HG02571 (cell line): ENCODE measurements around the gene TACR1.

Experiments used
- ATAC-seq: cut with Tn5 transposase; IDR thresholded peaks from one replicate; pipeline ENCODE4 v1.9.1; 2021; ENCODE audit warnings: mild to moderate bottlenecking, moderate library complexity; ENCODE audit not compliant: unreplicated experiment

The TACR1 gene

DNA sequence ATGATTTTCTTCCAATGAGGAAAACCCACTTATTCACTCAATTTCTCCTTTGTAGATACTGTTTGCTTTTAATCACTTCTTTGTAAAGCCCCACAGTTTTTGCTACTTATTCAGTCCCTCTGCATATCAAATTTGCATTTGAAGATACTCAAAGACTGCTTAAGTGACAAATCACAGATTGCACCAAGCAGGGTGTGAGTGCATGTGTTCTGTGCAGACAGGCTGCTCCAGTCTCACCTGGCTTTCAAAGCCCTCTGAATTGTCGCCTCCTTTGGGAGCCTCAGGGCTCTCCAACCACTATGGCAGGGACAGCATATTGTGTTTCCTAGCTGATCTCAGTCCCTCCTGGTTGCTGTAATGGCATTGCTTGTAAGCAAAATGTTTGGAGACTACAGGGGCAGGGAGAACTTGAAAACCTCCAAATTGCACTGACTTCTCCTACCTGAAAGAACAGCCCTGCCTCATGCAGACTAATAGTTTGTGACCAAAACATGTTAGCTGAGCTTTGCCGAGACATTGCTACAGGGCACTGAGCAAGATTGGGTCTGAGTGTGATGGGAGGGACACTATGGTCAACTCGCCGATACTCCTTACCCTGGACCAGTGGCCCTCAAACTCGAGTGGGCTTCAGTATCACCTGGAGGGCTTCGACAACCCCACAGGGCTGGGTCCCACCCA, 144.0 kb downstream of the TACR1 start:
- no peak for ATAC-seq

DNA sequence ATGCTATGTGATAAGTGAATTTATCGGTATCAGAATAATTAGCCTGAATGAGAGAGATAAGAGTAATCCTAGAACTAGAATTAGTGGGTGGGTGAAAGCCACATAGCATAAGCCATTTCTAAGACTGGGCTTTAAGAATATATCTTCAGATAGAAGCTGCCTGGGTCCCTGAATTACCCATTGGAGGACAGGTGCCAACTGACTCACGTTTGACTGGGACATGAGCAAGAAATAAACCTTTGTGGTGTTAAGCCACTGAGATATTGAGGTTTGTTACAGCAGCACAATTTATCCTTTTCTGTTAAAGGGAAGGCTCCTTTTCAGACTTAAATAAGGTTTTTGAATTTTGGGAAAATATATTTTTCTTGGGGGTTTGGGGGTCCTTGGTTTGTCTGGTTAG, 145.0 kb downstream of the TACR1 start:
- ATAC-seq: no peak

DNA sequence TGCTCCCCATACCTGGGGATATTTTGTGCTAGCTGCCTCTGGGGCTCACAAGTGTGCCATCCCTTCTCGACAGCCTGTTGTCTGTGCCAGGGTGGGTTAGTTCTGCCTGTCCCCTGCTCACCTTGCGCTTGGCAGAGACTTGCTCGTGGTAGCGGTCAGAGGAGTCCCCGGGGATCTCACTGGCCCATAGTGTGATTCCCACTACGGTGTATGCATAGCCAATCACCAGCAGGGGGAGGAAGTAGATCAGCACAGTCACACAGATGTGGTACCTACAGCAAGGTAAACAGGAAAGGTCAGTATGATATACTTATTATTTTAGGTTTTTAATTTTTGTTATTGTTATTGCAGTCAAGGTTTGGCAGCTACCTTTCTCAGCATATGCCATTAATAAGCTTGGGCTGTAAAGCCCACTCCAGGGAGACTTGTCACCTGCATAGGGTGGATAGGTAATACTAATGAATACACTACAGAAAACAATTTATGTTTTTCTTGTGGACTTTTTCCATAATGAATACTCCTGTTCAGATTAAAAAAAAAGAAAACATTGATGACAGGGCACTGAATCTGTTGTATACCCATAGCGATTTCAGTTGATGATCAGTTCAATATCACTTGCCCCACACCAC, 145.7 kb downstream of the TACR1 start:
- ATAC-seq: peak; percentile 62

DNA sequence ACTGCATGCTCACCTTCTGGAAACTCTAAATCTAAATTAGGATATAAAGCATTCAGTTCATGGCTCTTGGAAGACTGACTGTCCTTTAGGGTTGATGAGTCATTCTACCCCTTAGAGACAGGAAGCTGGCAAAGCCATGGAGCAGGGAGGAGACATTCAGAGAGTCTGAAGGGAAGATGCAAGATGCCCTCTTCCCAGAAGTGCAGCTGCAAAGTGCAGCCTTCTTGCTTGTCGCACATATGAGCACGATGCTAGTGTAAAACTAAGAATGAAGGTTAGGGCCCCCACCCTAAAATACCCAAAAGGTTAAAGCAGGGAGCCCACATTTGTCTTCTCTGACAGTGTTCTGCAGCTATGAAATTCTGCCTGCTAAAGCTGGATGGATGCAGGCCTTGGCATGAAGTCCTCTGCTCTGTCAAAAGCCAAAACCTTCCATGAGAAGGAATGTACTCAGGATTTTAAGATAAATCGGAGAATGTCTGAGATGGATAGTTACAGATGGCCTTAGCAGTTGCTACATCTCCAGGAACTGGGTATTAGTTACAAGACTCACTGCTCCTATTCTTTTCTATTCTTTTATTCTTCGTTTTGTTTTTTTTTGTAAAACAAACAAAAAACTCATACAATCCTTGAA, 151.2 kb downstream of the TACR1 start:
- ATAC-seq: no peak

DNA sequence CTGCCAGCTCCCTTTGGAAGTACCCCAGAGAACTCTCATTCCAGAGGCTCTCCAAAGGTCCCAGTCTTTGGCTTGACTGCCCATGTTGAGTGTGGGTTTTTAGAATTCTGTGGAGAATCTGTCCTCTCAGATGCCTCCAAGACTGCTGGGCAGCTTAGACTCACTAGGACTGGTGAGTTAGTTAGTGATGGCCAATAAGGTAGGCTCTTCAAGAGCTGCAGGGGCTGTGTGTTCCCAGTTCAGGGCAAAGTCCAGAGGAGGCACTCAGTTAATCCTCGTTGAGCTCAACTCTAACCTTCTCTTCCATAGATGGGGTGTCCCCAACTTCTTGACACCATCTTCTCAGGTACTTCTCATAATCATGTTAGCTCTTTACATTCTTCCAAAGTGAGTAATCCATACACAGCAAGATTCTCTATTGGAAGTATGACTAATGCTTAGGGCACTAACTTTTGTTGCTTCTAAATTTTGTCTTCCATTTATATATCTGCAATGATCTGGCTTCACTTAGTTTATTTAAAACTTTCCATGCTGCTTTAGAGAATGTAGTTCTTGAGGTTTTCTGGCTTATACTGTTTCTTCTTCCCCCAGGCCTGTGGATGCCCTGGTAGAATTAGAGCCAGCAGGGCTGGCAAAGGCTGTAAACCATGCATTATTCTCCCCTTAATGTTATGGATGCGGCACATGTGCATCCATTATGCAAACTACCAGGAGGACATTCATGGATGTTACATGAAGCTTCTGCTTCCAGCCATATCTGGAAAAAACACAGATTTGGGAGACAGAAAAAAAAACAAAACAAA, 151.9 kb downstream of the TACR1 start:
- ATAC-seq: no peak

DNA sequence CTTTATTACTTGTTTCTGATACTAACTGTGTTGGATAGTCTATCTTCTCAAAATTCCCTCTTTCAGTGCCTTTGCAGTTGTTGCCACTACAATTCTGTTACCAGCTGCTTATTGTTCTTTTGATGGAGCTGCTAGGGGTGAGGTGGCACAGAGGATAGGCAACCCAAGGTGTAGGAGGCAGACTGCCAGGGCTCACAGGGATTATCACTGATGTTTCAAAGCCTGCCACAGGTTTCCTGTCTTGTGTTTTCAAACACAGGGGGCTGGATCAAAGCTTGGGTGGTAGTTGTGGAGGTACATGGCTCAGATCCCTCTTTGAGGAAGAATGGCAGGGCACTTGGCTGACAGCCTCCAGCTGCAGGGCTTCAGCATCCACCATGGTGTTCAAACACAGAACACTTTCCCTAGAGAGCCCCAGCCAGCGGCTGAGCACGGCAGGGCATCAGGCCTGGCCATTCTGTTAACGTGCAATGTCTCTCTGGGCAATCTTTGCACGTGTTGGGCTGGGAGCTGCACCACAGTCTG, 153.7 kb downstream of the TACR1 start:
- no peak for ATAC-seq

DNA sequence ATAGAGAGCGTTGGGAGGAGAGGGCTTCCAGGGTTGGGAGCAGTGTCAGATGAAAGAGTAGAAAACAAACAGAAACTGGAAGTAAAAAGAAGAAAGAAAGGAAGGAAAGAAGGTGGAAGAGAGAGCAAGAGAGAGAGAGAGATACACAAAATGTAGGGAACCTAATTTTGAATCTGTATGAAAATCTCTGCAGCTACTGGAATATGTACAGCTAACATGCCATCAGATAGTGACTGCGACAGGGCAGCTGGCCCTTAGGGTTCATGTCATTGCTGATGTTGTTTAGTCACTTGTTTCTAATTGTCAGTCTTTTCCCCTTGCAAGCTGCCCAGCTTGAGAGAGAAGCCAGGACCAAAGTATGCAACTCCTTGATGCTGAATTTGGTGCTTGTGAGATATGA, 155.0 kb downstream of the TACR1 start:
- ATAC-seq: no peak

DNA sequence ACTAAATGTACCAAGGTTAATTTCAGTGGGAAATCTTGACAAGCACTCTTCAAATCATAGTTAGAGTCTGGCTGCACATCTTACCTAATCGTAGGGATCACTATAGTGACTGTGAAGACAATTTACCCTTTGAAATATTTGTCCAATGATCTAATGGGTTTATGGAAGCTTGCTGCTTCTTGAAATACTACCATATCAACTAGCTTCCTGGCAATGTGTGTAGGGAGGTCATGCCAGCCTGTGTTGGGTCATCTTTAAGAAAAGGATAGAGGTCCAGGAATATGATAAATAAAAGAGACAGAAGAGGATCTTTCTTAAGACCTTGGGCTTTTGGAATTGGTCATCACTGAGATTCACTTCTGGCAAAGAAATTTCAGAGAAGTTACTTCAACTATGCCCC, 156.5 kb downstream of the TACR1 start:
- no peak for ATAC-seq

DNA sequence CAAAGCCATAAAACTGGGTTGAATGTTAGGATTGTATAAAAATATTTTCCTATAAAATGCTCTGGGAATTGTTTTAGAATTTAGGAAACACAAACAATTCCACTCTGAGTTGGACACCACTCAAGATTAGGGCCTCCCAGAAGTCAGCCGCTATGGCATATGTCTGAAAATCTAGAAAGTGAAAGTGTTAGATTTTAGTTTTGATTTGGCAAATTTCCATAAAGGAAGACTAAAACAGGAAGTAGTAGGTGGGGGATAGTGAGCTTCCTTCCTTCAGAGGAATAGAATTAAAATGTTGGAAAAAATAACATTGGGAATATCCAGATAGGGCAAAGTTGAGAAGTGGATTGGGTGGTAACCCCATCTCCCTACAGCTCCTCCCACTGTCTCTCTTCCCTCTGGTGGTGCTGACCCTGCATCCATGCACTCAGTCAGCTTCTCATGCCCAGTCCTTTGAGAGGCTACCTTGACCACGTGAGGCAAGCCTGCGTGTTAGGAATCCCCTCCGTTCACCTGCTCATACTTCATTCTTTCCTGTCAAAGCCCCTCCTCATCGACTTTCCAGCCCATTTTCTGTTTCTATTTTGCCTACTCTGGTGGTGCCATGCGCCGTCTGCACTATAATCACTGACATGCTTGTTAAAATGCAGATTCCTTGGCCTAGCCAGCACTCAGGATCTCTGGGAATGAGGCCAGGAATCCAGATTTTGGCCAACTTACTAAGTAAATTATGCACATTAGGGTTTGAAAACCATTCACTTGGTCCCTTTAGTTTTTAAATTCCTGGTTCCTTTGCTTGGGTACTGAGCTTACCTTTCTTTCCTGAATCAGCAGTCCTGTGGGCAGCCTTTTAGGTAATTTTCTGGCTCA, 157.4 kb downstream of the TACR1 start:
- ATAC-seq: no peak

DNA sequence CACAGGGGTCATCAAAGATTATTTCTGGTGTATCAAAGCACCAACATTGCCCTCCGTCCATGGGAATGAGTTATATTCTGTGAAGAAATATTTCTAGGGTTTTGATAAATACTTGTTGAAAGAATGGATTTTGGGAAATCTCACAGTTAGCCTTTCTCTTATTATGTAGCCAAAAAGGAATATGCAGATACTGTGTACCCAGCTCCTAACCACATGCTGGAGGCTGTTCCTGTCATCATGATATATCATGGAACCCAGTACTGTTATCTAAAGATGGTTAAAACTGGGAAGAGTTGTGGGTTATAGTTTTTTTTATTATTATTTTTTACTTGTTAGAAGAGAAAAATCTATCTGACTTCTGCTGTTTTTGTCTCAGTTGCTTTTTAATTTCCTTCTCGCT, 158.1 kb downstream of the TACR1 start:
- ATAC-seq: no peak

DNA sequence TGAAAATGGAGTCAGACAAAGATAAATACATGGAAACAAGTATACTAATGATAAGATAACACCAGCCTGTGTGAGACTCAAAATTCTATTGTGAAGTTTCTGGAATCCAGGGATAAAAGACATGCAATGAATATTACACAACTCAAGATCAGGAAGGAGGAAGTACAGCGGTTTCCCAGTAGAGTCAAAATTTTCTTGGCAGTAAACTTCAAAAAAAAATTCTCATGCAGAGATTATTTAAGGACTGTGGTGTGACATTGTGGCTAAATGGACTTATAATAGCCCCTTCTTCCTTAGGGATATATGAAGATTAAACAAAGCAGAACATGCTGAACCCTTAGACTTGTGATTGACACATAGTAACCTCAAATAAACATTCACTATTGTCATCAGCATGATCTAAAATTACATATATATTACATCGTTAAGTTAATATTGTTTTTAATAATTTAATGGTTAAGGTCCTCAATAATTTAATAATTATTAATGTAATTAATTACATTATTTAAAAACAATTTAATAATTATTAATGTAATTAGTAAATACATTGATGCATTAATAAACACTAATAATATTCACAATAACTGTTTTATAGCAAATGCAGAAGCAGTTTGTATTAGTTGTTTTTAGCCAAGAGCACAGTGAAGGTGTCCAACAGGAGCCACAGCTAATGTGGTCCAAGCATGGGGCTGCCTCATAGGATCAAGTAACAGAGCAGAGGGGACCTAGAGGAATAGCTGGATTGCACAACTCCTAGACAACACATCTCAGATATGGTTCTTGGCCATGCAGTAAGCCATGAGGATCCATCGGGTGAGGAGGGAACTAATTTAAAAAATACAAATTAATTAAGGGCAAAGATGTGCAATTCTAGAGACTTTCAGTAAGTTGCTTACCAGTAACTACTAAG, 163.6 kb downstream of the TACR1 start:
- ATAC-seq: no peak

DNA sequence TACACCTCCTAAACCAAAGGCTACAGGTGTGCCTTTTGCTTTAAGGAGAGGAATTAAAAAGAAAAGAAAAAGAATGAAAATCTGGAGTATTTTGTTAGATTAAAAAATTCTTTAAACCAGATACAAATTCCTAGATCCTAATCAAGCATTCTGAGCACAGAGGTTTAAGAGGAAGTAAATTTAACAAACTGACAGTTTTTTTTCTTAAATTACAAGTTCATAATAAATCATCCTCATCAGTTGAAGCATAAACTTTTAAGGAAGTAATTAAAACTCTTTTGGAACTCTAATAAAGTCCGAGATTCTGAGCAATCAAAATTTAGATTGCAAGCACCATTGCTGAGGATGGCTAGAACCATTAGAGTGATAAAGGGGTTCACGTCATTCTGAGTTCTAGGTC, 165.8 kb downstream of the TACR1 start:
- no peak for ATAC-seq

DNA sequence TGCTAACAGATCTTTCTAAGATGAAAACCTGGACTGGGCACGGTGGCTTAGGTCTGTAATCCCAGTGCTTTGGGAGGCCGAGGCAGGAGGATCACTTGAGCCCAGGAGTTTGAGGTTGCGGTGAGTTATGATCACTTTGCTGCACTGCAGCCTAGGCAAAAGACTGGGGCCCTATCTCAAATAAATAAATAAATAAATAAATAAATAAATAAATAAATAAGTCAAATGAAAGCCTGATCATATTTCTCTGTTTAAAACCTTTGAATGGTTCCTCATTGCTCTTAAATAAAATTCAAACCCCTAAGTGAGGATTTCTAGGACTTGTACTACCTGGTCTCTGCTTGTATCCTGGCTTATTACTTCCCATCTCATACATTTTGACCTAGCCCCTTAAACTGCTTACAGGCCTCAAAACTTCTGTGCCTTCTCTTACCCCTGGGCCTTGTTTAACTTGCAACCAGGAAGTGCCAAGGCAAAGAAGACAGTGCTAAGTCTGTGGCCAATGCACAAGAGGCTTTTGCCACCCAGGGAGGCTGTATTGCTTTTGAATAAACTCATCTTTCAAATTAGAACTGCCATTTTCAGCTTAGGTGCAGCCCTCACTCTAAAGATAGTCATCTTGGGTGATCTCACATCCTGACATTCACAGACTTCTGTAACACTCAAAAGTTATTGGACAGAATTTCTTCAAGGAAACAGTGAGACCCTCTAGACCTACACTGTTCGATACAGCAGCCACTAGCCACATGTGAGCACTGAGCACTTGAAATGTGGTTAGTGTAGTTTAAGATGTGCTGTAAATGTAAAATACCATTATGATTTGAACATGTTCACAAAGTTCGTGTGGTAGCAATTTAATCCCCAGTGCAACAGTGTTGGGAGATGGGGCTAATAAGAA, 167.2 kb downstream of the TACR1 start:
- no peak for ATAC-seq

DNA sequence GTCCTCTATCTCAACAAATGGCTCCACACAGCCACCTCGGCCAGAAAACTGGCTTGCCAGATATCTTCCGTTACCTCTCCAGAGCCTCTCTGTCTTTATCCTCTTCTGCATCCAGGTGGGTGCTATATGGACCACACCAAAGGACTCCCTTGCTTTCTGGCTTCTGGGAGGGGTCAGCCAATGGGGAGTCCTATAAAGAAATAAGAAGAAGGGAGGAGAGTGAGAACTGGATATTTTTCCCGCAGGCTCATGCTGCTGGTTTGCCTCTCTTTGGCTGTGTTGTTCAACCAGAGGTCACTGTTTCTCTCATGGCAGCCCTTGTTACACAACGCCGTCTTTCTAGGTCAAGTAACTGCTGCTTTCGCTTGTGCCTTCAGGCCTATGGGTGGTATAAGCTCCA, 168.1 kb downstream of the TACR1 start:
- no peak for ATAC-seq

DNA sequence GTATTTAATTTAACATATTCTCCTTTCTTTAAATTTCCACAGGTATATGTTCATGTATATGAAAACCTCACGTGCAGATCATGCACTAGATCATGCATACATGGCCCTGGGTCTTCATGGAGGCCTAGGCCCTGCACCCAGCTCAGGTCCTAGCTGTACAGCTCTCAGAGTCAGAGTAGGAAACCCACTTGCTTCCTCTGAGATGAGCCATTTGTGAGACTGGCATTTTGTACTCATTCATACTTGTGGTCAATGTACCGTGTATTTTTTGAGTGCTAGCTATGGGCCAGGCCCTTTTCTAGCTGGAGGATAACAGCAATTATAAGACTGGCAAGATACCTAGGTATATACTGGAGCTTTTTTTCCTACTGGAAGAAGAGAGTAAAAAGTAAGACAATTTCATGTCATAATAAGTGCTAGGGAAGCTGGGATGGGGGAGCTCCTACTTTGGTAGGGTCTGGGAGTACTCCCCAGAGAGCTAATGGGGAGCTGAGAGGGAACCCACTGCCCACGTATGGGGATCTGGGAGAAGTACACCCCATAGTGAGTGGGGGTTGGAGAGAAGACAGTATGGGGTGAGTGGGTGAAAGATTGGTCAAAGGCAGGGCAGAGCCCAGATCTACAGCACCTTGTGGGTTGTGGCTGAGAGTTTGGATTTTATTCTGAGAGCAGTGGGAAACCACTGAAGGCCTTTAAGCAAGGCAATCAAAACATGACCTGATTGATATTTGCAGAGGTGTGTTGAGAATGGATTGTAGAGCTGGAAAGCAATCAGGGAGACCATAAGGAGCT, 168.9 kb downstream of the TACR1 start:
- ATAC-seq: no peak

DNA sequence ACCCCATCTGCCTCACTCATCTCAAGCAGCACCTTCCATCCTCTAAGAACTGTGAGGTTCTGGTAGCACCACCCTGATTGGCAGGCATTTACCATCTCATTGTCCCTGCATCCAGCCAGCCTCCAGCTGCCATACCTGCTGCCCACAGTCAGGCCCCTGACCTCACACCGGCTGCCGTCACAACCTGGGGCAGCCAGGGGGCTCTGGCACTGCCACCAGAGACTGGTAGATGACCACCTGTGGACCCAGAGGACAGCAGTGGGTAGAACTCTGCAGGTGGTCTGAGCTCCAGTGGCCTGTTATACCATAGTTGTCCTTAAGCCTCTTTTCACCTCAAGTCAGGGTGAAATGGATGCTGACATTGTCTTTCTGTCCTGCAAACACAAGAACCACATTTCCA, 171.4 kb downstream of the TACR1 start:
- no peak for ATAC-seq

DNA sequence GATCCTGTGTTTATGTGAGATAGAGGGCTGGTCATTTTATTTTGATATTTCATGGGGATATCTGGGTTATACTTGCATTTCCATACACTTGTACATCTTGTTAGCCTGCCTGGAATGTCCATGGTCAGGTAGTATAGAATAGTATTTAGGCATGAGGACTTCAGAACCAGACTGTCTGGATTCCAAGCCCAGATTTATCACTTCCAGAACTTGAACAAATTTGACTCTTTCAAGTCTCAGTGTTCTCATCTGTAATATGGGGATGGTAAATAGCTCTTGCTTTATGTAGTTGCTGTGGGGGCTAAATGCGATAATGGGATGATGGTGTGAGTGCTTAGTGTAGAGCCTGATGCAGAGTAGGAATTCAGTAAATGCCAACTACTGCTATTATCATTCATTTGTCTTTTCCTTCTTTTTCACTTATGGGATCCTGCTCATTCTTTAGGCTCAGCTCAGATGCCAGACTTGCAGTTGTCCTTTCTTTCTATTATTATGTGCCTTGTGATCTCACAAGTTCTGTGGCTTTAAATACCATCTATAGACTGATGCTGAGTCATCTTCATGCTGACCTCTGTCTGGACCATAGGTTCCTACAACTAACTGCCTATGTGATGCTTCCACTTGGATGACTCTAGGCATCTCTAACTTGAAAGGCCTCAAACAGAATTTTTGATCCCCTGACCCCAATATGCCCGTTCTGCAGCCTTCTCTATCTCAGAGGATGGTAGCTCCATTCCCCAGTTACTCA, 173.5 kb downstream of the TACR1 start:
- ATAC-seq: no peak
